GM18520 (cell line): ENCODE data around the gene CEBPB.
A peak's percentile ranks its signal among the peaks of the same experiment; 100 is the strongest.
"Not testable (repeated sequence)": the region's sequence is repeated elsewhere in the genome, so short reads cannot be mapped to it uniquely, and the experiment has no call there.

Experiments
- ATAC-seq: cut with Tn5 transposase; IDR thresholded peaks from one replicate; pipeline ENCODE4 v1.9.1; 2021; ENCODE audit not compliant: unreplicated experiment

The CEBPB gene

GRCh38 chr20:50192364-50193198 lies 2.0 kb downstream of the CEBPB start:
- ATAC-seq, result peak; percentile 21

- no peak for ATAC-seq
Observed at GRCh38 chr20:50193199-50193835, 2.7 kb downstream of the CEBPB start.

- no peak for ATAC-seq
Observed at GRCh38 chr20:50193836-50194421, 3.3 kb downstream of the CEBPB start.

- ATAC-seq, result no peak
Observed at GRCh38 chr20:50194422-50194830, 3.8 kb downstream of the CEBPB start.

GRCh38 chr20:50194831-50195523 lies 4.3 kb downstream of the CEBPB start:
- no peak for ATAC-seq

- no peak for ATAC-seq
Observed at GRCh38 chr20:50195524-50196120, 5.0 kb downstream of the CEBPB start.

GRCh38 chr20:50196248-50196647 lies 5.6 kb downstream of the CEBPB start:
- no peak for ATAC-seq

- ATAC-seq, result no peak
Observed at GRCh38 chr20:50196896-50197295, 6.3 kb downstream of the CEBPB start.

GRCh38 chr20:50197463-50198179 lies 7.0 kb downstream of the CEBPB start:
- ATAC-seq, result no peak

GRCh38 chr20:50198180-50198666 lies 7.6 kb downstream of the CEBPB start:
- ATAC-seq, result no peak

- no peak for ATAC-seq
Observed at GRCh38 chr20:50198716-50199115, 8.1 kb downstream of the CEBPB start.

- ATAC-seq, result no peak
Observed at GRCh38 chr20:50199703-50200102, 9.1 kb downstream of the CEBPB start.

- no peak for ATAC-seq
Observed at GRCh38 chr20:50200482-50201104, 10.0 kb downstream of the CEBPB start.

GRCh38 chr20:50201710-50202109 lies 11.1 kb downstream of the CEBPB start:
- ATAC-seq, result not testable (repeated sequence)

- ATAC-seq, result no peak
Observed at GRCh38 chr20:50202677-50203076, 12.0 kb downstream of the CEBPB start.

- no peak for ATAC-seq
Observed at GRCh38 chr20:50203951-50204937, 13.6 kb downstream of the CEBPB start.

GRCh38 chr20:50207026-50207425 lies 16.4 kb downstream of the CEBPB start:
- ATAC-seq, result no peak

GRCh38 chr20:50208085-50208491 lies 17.5 kb downstream of the CEBPB start:
- no peak for ATAC-seq

- ATAC-seq, result not testable (repeated sequence)
Observed at GRCh38 chr20:50208815-50209214, 18.2 kb downstream of the CEBPB start.
